HepG2 (cell line): Measurements from ENCODE around the gene LUM. TPM values are rescaled to one million over a fixed set of nuclear protein-coding genes. Genes with fewer than 3 reads are reported as not detected.

Source experiments
- ATAC-seq: fragments of 200-7000 bp; cut with Tn5 transposase; 3 replicates; pipeline ENCODE4 v1.9.1; 2020; ENCODE audit warnings: mild to moderate bottlenecking, moderate library complexity
- BruUV-seq: library from RNA; stranded (reverse); fragments of 400-500 nt; replicated peaks from 2 replicates; lab custom pipeline; 2021; lab: Mats Ljungman, UMichigan
- CTCF ChIA-PET: fragments of 300-600 bp; formaldehyde crosslinking; extraction: SDS; loops from one replicate; lab custom pipeline; 2021; ENCODE audit warnings: low total read pairs, inconsistent platforms, low intra/inter-chr PET ratio; lab: Yijun Ruan, JAX
- POLR2A ChIA-PET: fragments of 350-600 bp; sonication (Branson Sonifier 250); formaldehyde crosslinking; loops from one replicate; lab custom pipeline; 2020; ENCODE audit warnings: antibody characterized with exemption, inconsistent platforms; lab: Yijun Ruan, JAX
- DNase-seq: peaks from one replicate; pipeline ENCODE4 v3.0.0-alpha.2; 2015; ENCODE audit warnings: low spot score
- FAIRE-seq: peaks from 3 replicates; lab custom pipeline; 2011; peaks lifted over from hg19 to GRCh38; lab: Jason Lieb, UNC
- H2AFZ ChIP-seq: one replicate; pipeline ENCODE4 v1.6.1; 2011; ENCODE audit warnings: low read length, inconsistent platforms
- H3K27ac ChIP-seq: fragments of 300-600 bp; 3 replicates; pipeline ENCODE4 v1.8.0; 2011; ENCODE audit warnings: mixed run types, mild to moderate bottlenecking, mixed read lengths, low read length, inconsistent platforms; ENCODE audit not compliant: insufficient read depth; ENCODE audit errors: extremely low read length
- H3K27me3 ChIP-seq, 2 experiments: fragments of 200-600 bp in 1 of 2; 2 replicates in 1 of 2; 3 replicates in 1 of 2; pipeline versions ENCODE4 v1.6.0 to v1.8.0; 2011; ENCODE audit warnings: low read length in 2 of 2, mild to moderate bottlenecking in 2 of 2, moderate library complexity in 2 of 2, inconsistent platforms in 1 of 2; ENCODE audit not compliant: insufficient read depth in 2 of 2, control insufficient read depth in 1 of 2
- H3K36me3 ChIP-seq, 2 experiments: fragments of 200-600 bp in 1 of 2; replicated peaks in 1 of 2; 2 replicates in 1 of 2; 3 replicates in 1 of 2; pipeline versions ENCODE4 v1.5.1 to v1.8.0; 2011; ENCODE audit warnings: low read length in 2 of 2, inconsistent platforms in 1 of 2; ENCODE audit not compliant: insufficient read depth in 2 of 2, control insufficient read depth in 1 of 2
- H3K4me1 ChIP-seq: 2 replicates; pipeline ENCODE4 v1.5.1; 2012; ENCODE audit warnings: low read length, inconsistent platforms; ENCODE audit not compliant: insufficient read depth
- H3K4me2 ChIP-seq: 2 replicates; pipeline ENCODE4 v1.6.0; 2011; ENCODE audit warnings: low read depth, low read length, inconsistent platforms
- H3K4me3 ChIP-seq, 3 experiments: fragments of 200-600 bp in 1 of 3; sonication (generic), shearing (Covaris generic) in 1 of 3; replicated peaks in 1 of 3; 2 replicates each; pipeline ENCODE4 v1.5.1; 2011 to 2016; ENCODE audit warnings: low read length in 3 of 3, inconsistent platforms in 2 of 3, low read depth in 2 of 3, mild to moderate bottlenecking in 2 of 3, control low read depth in 1 of 3, mixed read lengths in 1 of 3; ENCODE audit not compliant: insufficient read depth in 1 of 3
- H3K79me2 ChIP-seq: one replicate; pipeline ENCODE4 v1.6.1; 2011; ENCODE audit warnings: low read length, inconsistent platforms; ENCODE audit not compliant: insufficient read depth
- H3K9ac ChIP-seq: 2 replicates; pipeline ENCODE4 v1.6.0; 2011; ENCODE audit warnings: mild to moderate bottlenecking, low read depth, low read length, inconsistent platforms; ENCODE audit not compliant: insufficient read depth
- H3K9me3 ChIP-seq: 2 replicates; pipeline ENCODE4 v1.5.1; 2012; ENCODE audit warnings: mild to moderate bottlenecking, low read length
- H4K20me1 ChIP-seq: 2 replicates; pipeline ENCODE4 v1.6.0; 2011; ENCODE audit warnings: inconsistent platforms, mild to moderate bottlenecking, low read length, moderate library complexity; ENCODE audit not compliant: insufficient read depth
- ETS1 ChIP-seq: sonication (generic); formaldehyde crosslinking; IDR thresholded peaks from 2 replicates; pipeline ENCODE4 v1.4.0; 2020; ENCODE audit warnings: missing genetic modification reagents
- FOSL2 ChIP-seq: sonication (generic); formaldehyde crosslinking; IDR thresholded peaks from 2 replicates; pipeline ENCODE4 v1.4.0; 2020; ENCODE audit warnings: missing genetic modification reagents
- HDAC2 ChIP-seq: sonication (generic); formaldehyde crosslinking; IDR thresholded peaks from 2 replicates; pipeline ENCODE4 v1.4.0; 2020; ENCODE audit warnings: missing genetic modification reagents
- HES4 ChIP-seq: sonication (generic); formaldehyde crosslinking; IDR thresholded peaks from 2 replicates; pipeline ENCODE4 v1.9.0; 2021; ENCODE audit warnings: mild to moderate bottlenecking, missing genetic modification reagents, borderline replicate concordance
- HMGXB3 ChIP-seq: sonication (generic); formaldehyde crosslinking; IDR thresholded peaks from 2 replicates; pipeline ENCODE4 v1.4.0; 2020; ENCODE audit warnings: missing genetic modification reagents, borderline replicate concordance
- KLF12 ChIP-seq: sonication (generic); formaldehyde crosslinking; IDR thresholded peaks from 2 replicates; pipeline ENCODE4 v1.4.0; 2020; ENCODE audit warnings: missing genetic modification reagents, borderline replicate concordance
- PAWR ChIP-seq: sonication (generic); formaldehyde crosslinking; IDR thresholded peaks from 2 replicates; pipeline ENCODE4 v1.4.0; 2020; ENCODE audit warnings: missing genetic modification reagents, mild to moderate bottlenecking, borderline replicate concordance
- RFX5 ChIP-seq: IDR thresholded peaks from 2 replicates; pipeline ENCODE4 v1.6.1; 2011; ENCODE audit warnings: low read depth, low read length, improper control_type of control experiment
- SIN3B ChIP-seq: fragments of 150-350 bp; IDR thresholded peaks from 2 replicates; pipeline ENCODE4 v1.6.1; 2014; ENCODE audit warnings: low read length
- SP1 ChIP-seq, 2 experiments: fragments of 450-650 bp in 1 of 2; sonication (generic) in 1 of 2; formaldehyde crosslinking in 1 of 2; IDR thresholded peaks; 2 replicates each; pipeline versions ENCODE4 v1.4.0 to v1.6.1; 2016 to 2020; ENCODE audit warnings: missing genetic modification reagents in 1 of 2
- ZBTB44 ChIP-seq: sonication (generic); formaldehyde crosslinking; IDR thresholded peaks from 2 replicates; pipeline ENCODE4 v1.4.0; 2020; ENCODE audit warnings: missing genetic modification reagents
- ZFY ChIP-seq: sonication (generic); formaldehyde crosslinking; IDR thresholded peaks from 2 replicates; pipeline ENCODE4 v1.4.0; 2020; ENCODE audit warnings: missing genetic modification reagents
- ZNF260 ChIP-seq: sonication (generic); formaldehyde crosslinking; IDR thresholded peaks from 2 replicates; pipeline ENCODE4 v1.4.0; 2020; ENCODE audit warnings: missing genetic modification reagents, low read depth, mild to moderate bottlenecking, borderline replicate concordance
- ZNF574 ChIP-seq: sonication (generic); formaldehyde crosslinking; IDR thresholded peaks from 2 replicates; pipeline ENCODE4 v1.4.0; 2020; ENCODE audit warnings: missing genetic modification reagents
- in situ Hi-C: cut with HindIII; loops from 2 replicates; pipeline ENCODE4 v1.10.0; 2017; ENCODE audit warnings: low pct_unique_long_range_greater_than_20kb; ENCODE audit not compliant: extremely low pct_ligation_motif_present
- intact Hi-C: fragments of 100-400 bp; cut with micrococcal nuclease; formaldehyde crosslinking; loops from one replicate; pipeline ENCODE4 v1.10.0; 2022; ENCODE audit not compliant: unreplicated experiment
- polyA plus RNA-seq, 8 experiments: library from polyadenylated mRNA; depleted of rRNA in 3 of 8; stranded (reverse) in 7 of 8; unstranded in 1 of 8; fragments of >200 nt; fragmentation: Illumina TruSeq in 4 of 8; extraction: Trizol in 4 of 8; gene quantifications; 2 replicates each; pipeline versions ENCODE4 v1.2.1 to v1.2.3, GENCODE V29; 2011 to 2016; ENCODE audit warnings: low read depth in 4 of 8, missing spikeins in 1 of 8, mixed read lengths in 1 of 8; ENCODE audit not compliant: insufficient read depth in 1 of 8
- total RNA-seq, 5 experiments: library from RNA; depleted of rRNA; stranded (reverse); fragments of >200 nt; fragmentation: Illumina TruSeq; extraction: Trizol; gene quantifications; 2 replicates each; pipeline ENCODE4 v1.2.3, GENCODE V29; 2016; ENCODE audit warnings: low read depth in 1 of 5

LUM gene
- total and polyA plus RNA-seq, 2 of the 13 experiments (the other 11 are each of a cell fraction or from before 2014, with no cell fraction given) = not detected

DNA sequence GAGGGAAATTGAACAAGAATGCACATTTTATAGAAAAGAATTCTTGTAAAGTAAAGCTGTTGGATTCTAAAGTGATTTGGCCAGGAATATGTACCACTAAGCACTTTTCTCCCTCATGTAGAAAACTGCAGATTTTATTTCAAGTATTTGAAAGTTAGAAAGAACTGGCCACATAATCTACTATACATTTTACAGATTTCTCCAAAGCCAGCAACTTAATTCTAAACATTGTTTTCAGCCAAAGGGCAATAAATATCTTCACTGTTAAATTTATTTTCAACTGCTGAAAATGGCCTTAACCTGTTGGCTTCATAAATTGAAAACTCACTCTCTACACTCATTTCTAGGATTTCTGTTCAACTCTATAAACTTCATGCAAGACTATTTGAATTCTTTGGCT is 37.9 kb downstream of the LUM start:
- no peak for FAIRE-seq
- Histone ChIP-seq H2AFZ (no peak overlapping the region), H3K36me3 (no peaks in the 10 kb centered on the region), H4K20me1 (no peaks in the 10 kb centered on the region), H3K9me3 (no peaks in the 10 kb centered on the region), H3K4me3 (no peak overlapping the region), H3K4me1 (no peaks in the 10 kb centered on the region), H3K27me3 (no peaks in the 10 kb centered on the region), H3K79me2 (no peaks in the 10 kb centered on the region), H3K4me2 (no peak overlapping the region), H3K9ac (no peak overlapping the region), H3K27ac (no peak overlapping the region)
- no peak for ATAC-seq
- no TSS peak for BruUV-seq
- CTCF ChIA-PET = no interaction called here
- DNase-seq = no peak
- TF ChIP-seq ETS1 (CRISPR knock-in tag) = no peak
- no peak for TF ChIP-seq SP1 (IDR thresholded peaks at IDR 0.05)
- TF ChIP-seq SP1 (CRISPR knock-in tag; IDR thresholded peaks at IDR 0.05) = no peak
- no peak for TF ChIP-seq ZBTB44 (CRISPR knock-in tag)
- TF ChIP-seq ZFY (CRISPR knock-in tag) = no peak
- TF ChIP-seq ZNF260 (CRISPR knock-in tag) = no peak
- no peak for TF ChIP-seq ZNF574 (CRISPR knock-in tag)
- no peak for TF ChIP-seq HMGXB3
- no peak for TF ChIP-seq SIN3B
- TF ChIP-seq KLF12 (CRISPR knock-in tag) = no peak
- TF ChIP-seq HES4 (CRISPR knock-in tag) = no peak
- no peak for TF ChIP-seq HDAC2 (CRISPR knock-in tag)
- TF ChIP-seq RFX5 = no peak
- TF ChIP-seq PAWR (CRISPR knock-in tag) = no peak
- TF ChIP-seq FOSL2 (CRISPR knock-in tag) = no peak
- intact Hi-C loops (no loop called here), in situ Hi-C loops (no loop called here)
- POLR2A ChIA-PET = no interaction called here
